WTC11 (cell line): ENCODE results near the gene PKMYT1. TPM values are rescaled to one million over a fixed set of nuclear protein-coding genes. Genes with fewer than 3 reads are reported as not detected.

Experiments
- ATAC-seq: fragments of 200-7000 bp; cut with Tn5 transposase; 2 replicates; pipeline ENCODE4 v1.10.0; 2021; ENCODE audit warnings: mild to moderate bottlenecking, moderate library complexity
- CTCF ChIA-PET: fragments of 300-600 bp; sonication (Branson Sonifier 250); formaldehyde crosslinking; loops from one replicate; lab custom pipeline; 2021; ENCODE audit warnings: antibody characterized with exemption; lab: Charles Lee
- POLR2A ChIA-PET: fragments of 350-600 bp; sonication (Branson Sonifier 250); formaldehyde crosslinking; loops from one replicate; lab custom pipeline; 2021; ENCODE audit warnings: antibody characterized with exemption; lab: Charles Lee
- DNase-seq: peaks from one replicate; pipeline ENCODE4 v3.0.0; 2021; ENCODE audit warnings: low spot score
- H3K27ac Mint-ChIP-seq: 2 replicates; pipeline ENCODE4 v1.8.0; 2021; ENCODE audit warnings: mixed read lengths
- H3K27me3 Mint-ChIP-seq: 2 replicates; pipeline ENCODE4 v1.8.0; 2021; ENCODE audit warnings: low read depth, mild to moderate bottlenecking, moderate library complexity, mixed read lengths
- H3K36me3 Mint-ChIP-seq: 2 replicates; pipeline ENCODE4 v1.8.0; 2021; ENCODE audit warnings: mixed read lengths
- H3K4me1 Mint-ChIP-seq: 2 replicates; pipeline ENCODE4 v1.8.0; 2022; ENCODE audit warnings: mixed read lengths
- H3K4me3 Mint-ChIP-seq: 2 replicates; pipeline ENCODE4 v1.8.0; 2021; ENCODE audit warnings: mild to moderate bottlenecking, moderate library complexity, mixed read lengths
- H3K9me3 Mint-ChIP-seq: 2 replicates; pipeline ENCODE4 v1.8.0; 2021; ENCODE audit warnings: mixed read lengths
- NFYB ChIP-seq: sonication (generic); formaldehyde crosslinking; conservative IDR thresholded peaks from 2 replicates; pipeline ENCODE4 v1.8.0; 2022; ENCODE audit warnings: low read depth, missing genetic modification reagents
- RORB ChIP-seq: fragments of 250-450 bp; sonication (Bioruptor Pico); IDR thresholded peaks from 2 replicates; pipeline ENCODE4 v1.9.0; 2021; ENCODE audit warnings: mild to moderate bottlenecking
- TCF7 ChIP-seq: sonication (generic); formaldehyde crosslinking; IDR thresholded peaks from 2 replicates; pipeline ENCODE4 v1.8.0; 2022; ENCODE audit warnings: mild to moderate bottlenecking, low read depth, missing genetic modification reagents, moderate library complexity
- ZNF219 ChIP-seq: sonication (generic); formaldehyde crosslinking; IDR thresholded peaks from 2 replicates; pipeline ENCODE4 v1.8.0; 2023; ENCODE audit warnings: missing genetic modification reagents, mild to moderate bottlenecking, borderline replicate concordance
- ZNF396 ChIP-seq: fragments of 250-450 bp; sonication (Bioruptor Pico); IDR thresholded peaks from 2 replicates; pipeline ENCODE4 v1.8.0; 2021; ENCODE audit warnings: mild to moderate bottlenecking, moderate library complexity, borderline replicate concordance
- ZNF423 ChIP-seq: fragments of 250-450 bp; sonication (Bioruptor Pico); IDR thresholded peaks from 2 replicates; pipeline ENCODE4 v2.1.2; 2022; ENCODE audit warnings: mild to moderate bottlenecking, moderate library complexity
- ZNF512 ChIP-seq: sonication (generic); formaldehyde crosslinking; IDR thresholded peaks from 2 replicates; pipeline ENCODE4 v1.8.1; 2022; ENCODE audit warnings: missing genetic modification reagents, borderline replicate concordance
- ZNF671 ChIP-seq: fragments of 250-450 bp; sonication (Bioruptor Pico); IDR thresholded peaks from 2 replicates; pipeline ENCODE4 v1.8.0; 2021; ENCODE audit warnings: mild to moderate bottlenecking
- total RNA-seq: library from RNA; stranded (reverse); gene quantifications from 3 replicates; pipeline ENCODE4 v1.2.3, GENCODE V29; 2021
- TF ChIP-seq, protein P1 (sequence below): sonication (generic); formaldehyde crosslinking; IDR thresholded peaks from 2 replicates; pipeline ENCODE4 v1.8.1; 2022; ENCODE audit warnings: low read depth, mild to moderate bottlenecking, moderate library complexity, missing genetic modification reagents, borderline replicate concordance
- TF ChIP-seq, protein P2 (sequence below): sonication (generic); formaldehyde crosslinking; IDR thresholded peaks from 2 replicates; pipeline ENCODE4 v1.8.1; 2023; ENCODE audit warnings: mild to moderate bottlenecking, missing genetic modification reagents, moderate library complexity
- TF ChIP-seq, protein P3 (sequence below): fragments of 250-450 bp; sonication (Bioruptor Pico); IDR thresholded peaks from 2 replicates; pipeline ENCODE4 v1.9.0; 2021; ENCODE audit warnings: mild to moderate bottlenecking

PKMYT1 gene
- total RNA-seq, 1 experiment from 2014 or later, result 120 TPM

DNA sequence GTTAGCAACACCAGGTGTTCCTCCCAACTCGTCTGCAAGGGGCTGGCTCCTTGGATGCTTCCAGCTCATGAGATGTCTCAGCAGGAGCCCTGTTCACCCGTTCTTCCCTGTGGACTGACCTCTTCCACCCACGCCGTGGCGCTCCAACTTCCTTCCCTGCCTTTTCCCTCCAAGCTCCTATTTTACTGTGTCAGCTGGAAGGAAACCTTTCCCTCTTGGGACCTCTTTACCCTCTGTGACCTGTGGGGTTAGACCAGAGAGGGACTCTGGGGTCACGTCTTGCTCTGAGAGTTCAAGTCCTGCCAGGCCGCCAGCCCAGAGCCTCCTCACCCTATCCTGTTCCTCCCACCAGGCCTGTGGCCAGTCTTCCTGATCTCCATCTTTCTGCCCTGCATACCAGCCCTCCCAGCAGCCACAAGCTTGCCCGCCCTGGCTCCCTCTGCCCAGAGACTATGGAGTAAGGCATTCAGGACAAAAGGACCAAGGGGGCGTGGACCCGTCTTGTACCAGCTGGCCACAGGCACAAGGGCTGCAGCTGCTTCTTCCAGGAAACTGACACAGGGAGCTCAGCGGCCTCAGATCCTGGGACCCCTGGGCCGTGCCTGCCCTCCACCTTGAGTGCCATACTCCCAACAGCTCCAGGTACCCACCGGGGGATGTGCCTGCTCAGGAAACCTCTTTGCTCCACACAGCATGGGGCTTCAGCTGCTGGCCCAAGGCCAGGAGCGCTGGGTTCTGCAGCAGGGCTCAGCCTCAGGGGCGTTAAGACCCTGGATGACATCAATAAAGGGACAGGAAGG lies 8.1 kb downstream of the PKMYT1 start:
- ChIA-PET CTCF (interaction anchor here (0.6 to 4.2 kb wide), 7 partner anchors 7 to 59 kb away, joined by 3 to 28 read pairs (median 6); no protein-coding TSS in a partner anchor), POLR2A (interaction anchor here (1.4 to 1.6 kb wide), 2 partner anchors 9 to 48 kb away, joined by 4 to 9 read pairs; partner anchors contain the start of genes PKMYT1 and TNFRSF12A)
- Mint-ChIP-seq H3K4me3 (no peak overlapping the region), H3K4me1 (peaks cover 23% of the 10 kb centered on the region), H3K27me3 (peaks cover 16% of the 10 kb centered on the region), H3K9me3 (no peaks in the 10 kb centered on the region), H3K27ac (peak overlapping the region; percentile 92), H3K36me3 (peaks cover 9% of the 10 kb centered on the region; the same call in 1 of the 2 replicates)
- ATAC-seq (no peak), DNase-seq (no peak)
- TF ChIP-seq ZNF671 (peak; percentile 27; the same call in 1 of the 2 replicates), RORB (CRISPR knock-in tag) (no peak)

DNA sequence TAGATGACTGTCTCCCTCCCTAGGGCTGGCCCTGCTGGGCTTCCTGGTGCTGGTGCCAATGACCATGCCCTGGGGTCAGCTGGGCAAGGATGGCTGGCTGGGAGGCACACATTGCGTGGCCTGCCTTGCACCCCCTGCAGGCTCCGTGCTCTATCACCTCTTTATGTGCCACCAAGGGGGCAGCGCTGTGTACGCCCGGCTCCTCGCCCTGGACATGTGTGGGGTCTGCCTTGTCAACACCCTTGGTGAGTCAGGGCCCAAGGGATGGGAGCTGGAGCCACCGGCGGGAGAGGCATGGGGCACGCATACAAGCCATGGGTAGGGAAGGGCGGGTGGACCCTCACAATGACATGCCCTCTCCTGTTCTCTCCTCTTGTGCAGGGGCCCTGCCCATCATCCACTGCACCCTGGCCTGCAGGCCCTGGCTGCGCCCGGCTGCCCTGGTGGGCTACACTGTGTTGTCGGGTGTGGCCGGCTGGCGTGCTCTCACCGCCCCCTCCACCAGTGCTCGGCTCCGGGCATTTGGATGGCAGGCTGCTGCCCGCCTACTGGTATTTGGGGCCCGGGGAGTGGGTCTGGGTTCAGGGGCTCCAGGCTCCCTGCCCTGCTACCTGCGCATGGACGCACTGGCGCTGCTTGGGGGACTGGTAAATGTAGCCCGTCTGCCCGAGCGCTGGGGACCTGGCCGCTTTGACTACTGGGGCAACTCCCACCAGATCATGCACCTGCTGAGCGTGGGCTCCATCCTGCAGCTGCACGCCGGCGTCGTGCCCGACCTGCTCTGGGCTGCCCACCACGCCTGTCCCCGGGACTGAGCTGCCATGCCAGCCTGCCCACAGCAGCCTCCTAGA lies 8.9 kb downstream of the PKMYT1 start:
- Mint-ChIP-seq H3K4me3 (peak overlapping the region; percentile 61), H3K9me3 (no peaks in the 10 kb centered on the region), H3K4me1 (peaks cover 23% of the 10 kb centered on the region), H3K27me3 (peaks cover 19% of the 10 kb centered on the region), H3K36me3 (peaks cover 9% of the 10 kb centered on the region; the same call in 1 of the 2 replicates), H3K27ac (no peak overlapping the region; the same call in 1 of the 2 replicates)
- ChIA-PET CTCF (interaction anchor here (1.5 to 4.2 kb wide), 4 partner anchors 11 to 60 kb away, joined by 4 to 28 read pairs (median 9); no protein-coding TSS in a partner anchor), POLR2A (interaction anchor here (0.6 to 1.8 kb wide), 4 partner anchors 9 to 132 kb away, joined by 3 to 11 read pairs (median 6); partner anchors contain the start of genes PKMYT1 and TNFRSF12A)
- DNase-seq (no peak), ATAC-seq (no peak)
- TF ChIP-seq ZNF396 (CRISPR knock-in tag), result no peak
- TF ChIP-seq, protein P1, sequence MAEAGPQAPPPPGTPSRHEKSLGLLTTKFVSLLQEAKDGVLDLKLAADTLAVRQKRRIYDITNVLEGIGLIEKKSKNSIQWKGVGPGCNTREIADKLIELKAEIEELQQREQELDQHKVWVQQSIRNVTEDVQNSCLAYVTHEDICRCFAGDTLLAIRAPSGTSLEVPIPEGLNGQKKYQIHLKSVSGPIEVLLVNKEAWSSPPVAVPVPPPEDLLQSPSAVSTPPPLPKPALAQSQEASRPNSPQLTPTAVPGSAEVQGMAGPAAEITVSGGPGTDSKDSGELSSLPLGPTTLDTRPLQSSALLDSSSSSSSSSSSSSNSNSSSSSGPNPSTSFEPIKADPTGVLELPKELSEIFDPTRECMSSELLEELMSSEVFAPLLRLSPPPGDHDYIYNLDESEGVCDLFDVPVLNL, result peak; percentile 33; the same call in 1 of the 2 replicates
- TF ChIP-seq, protein P2, sequence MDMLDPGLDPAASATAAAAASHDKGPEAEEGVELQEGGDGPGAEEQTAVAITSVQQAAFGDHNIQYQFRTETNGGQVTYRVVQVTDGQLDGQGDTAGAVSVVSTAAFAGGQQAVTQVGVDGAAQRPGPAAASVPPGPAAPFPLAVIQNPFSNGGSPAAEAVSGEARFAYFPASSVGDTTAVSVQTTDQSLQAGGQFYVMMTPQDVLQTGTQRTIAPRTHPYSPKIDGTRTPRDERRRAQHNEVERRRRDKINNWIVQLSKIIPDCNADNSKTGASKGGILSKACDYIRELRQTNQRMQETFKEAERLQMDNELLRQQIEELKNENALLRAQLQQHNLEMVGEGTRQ (CRISPR knock-in tag), result no peak
- TF ChIP-seq ZNF423 (CRISPR knock-in tag), result no peak
- TF ChIP-seq ZNF219 (CRISPR knock-in tag), result no peak
- TF ChIP-seq ZNF512 (CRISPR knock-in tag), result no peak
- TF ChIP-seq, protein P3, sequence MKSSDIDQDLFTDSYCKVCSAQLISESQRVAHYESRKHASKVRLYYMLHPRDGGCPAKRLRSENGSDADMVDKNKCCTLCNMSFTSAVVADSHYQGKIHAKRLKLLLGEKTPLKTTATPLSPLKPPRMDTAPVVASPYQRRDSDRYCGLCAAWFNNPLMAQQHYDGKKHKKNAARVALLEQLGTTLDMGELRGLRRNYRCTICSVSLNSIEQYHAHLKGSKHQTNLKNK (CRISPR knock-in tag), result no peak
- no peak for TF ChIP-seq NFYB

DNA sequence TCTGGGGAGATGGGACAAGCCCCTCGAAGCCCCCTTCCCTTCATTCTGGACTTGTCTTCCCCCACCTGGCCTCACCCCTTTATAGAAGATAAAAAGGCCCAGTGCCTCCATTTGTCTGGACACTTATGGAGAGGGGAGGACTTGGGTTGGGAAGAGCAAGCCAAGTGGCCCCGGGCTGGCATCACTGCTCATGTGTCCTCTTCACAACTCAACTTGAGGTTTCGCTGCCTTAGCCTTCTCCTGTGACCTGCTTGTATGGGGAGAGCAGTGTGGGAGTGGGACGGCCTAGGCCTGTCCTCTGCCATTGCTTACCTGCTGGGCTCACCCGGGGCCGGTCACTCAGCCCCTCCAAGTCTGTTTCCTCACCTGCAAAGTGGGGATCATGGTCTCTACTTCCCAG lies 9.7 kb downstream of the PKMYT1 start:
- H3K4me3 Mint-ChIP-seq, result peak overlapping the region; percentile 61
- ATAC-seq, result no peak
- ChIA-PET CTCF (interaction anchor here (0.5 to 4.2 kb wide), 32 partner anchors 8 to 347 kb away, joined by 3 to 46 read pairs (median 5); partner anchors contain the start of genes CLDN9, FLYWCH1, FLYWCH2 and PKMYT1), POLR2A (interaction anchor here (1.0 to 2.0 kb wide), 9 partner anchors 11 to 878 kb away, joined by 3 to 11 read pairs (median 6); partner anchors contain the start of genes PKMYT1 and TNFRSF12A)
- peaks cover 9% of the 10 kb centered on the region; the same call in 1 of the 2 replicates for H3K36me3 Mint-ChIP-seq
- no peaks in the 10 kb centered on the region for H3K9me3 Mint-ChIP-seq
- H3K27ac Mint-ChIP-seq, result no peak overlapping the region; the same call in 1 of the 2 replicates
- TF ChIP-seq TCF7 (CRISPR knock-in tag), result no peak
- peaks cover 27% of the 10 kb centered on the region for H3K27me3 Mint-ChIP-seq
- H3K4me1 Mint-ChIP-seq, result peaks cover 23% of the 10 kb centered on the region
- no peak for DNase-seq
